GM18508 (cell line): ENCODE data around the gene SFMBT1.

ENCODE experiments used
- ATAC-seq: cut with Tn5 transposase; IDR thresholded peaks from one replicate; pipeline ENCODE4 v1.9.1; 2021; ENCODE audit warnings: moderate number of reproducible peaks; ENCODE audit not compliant: insufficient read depth, unreplicated experiment

Gene SFMBT1

DNA sequence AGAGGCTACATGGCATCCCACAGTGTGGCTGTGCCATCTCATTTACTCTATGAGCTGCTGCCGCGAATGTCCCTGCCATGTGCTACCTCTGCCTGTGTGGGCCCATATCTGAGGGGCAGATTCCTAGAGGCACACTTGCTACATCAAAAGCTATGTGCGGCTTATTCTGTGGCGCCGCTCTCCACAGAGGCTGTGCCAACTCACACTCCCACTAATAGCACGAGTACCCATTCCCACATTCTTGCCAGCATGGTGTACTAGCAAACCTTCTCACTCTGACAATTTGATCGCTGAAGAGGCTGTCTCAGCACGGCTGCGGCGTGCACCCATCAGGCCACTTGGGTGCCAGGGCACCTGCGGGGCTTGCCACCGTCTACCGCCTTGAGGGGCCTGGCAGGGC lies 179.9 kb downstream of the SFMBT1 start:
- ATAC-seq: no peak

DNA sequence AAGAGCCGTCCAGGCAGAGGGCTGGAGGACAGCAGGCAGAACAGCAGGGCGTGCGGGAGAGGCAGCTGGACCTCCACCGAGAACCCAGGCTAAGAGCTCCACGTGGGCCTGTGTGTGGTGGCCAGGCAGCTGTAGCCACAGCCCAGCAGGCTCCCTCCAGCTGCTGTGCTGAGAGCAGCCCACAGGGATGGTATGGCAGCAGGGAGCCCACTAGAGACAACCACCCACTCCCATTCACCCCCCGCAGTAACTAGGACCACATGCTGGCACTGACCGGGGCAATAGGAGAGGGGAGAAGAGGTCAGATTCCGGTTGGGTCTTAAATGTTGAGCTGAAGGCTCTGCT lies 185.5 kb downstream of the SFMBT1 start:
- ATAC-seq: no peak

DNA sequence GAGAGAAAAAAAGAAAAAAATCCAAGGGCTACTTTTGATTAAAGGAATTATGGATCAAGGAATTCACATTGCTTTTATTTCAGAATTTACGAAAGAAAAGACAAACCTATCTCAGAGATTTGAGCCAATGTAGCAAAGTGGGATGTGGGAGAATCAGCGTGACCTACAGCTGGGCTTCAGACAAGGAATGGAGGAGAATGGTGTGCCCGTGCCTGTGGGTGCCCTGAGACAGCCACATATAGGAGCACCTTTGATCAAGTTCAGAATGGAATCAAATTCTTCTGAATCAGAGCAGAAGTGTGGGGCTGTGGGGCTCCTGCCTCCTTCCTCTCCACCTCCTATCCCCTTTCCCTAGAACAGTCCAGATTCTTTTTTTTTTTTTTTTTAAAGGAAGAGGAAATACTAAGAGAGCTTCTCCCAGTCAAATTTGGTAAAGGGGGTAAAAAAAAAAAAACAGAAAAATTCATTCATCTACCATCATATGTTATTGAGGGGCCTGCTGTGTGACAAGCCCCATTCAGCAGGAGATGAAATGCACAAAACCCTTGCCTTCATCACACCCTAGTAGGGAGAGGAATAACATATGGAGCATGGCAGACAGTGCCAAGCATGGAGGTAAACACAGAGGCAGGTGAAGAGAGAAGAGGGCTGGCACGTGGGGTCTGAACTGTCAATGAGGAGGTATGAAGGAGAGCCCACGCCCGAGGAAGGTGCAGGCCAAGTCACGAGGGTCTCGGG lies 186.0 kb downstream of the SFMBT1 start:
- no peak for ATAC-seq

DNA sequence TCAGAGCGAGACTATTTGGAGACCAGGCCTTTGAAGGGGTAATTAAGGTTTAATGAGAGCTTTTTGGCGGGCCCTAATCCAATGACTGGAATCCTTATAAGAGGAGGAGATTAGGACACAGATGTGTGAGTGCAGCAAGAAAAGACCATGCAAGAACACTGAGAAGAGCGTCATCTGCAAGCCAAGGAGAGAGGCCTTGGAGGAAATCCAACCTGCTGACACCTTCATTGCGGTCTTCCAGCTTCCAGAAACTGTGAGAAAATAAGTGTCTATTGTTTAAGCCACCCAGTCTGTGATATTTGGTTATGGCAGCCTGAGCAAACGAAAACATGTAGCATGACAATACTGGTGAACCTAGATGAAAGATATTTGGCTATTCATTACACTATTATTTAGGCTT lies 188.0 kb downstream of the SFMBT1 start:
- ATAC-seq: no peak

DNA sequence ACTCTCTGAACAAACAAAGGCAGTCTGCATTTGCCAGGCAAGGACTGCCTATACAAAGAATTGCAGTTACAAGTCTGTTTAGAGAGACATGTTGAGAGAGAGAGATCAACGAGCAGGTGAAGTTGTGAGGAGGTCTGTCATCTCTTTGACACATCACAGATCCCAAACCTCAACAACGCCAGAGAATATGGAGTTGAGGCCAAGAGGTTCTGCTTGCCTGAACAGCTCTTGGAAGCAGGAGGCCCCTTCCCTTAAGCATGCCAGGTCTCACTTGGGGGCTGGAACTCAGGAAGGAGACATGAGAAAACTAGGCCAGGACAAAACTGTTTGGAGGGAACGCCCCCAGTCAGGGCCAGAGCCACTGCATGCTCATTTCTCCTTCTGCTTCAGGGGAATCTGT lies 188.7 kb downstream of the SFMBT1 start:
- ATAC-seq: no peak

DNA sequence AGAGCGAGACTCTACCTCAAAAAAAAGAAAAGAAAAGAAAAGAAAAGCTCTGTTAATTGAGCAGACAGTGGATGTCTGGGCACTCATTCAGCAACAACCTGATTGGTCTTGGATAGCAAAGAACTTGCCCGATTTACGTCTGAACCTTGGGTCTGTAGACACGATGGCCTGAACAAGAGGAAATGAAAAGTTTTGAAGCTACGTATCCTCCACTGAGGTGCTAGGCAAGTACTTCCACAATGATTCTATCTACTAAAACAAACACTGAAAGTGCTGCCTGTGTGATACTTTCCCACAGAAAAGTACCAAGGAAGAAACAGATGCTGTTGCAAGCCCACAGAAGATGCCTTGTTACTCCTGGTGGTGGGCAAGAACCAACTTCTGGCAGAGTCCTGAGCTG lies 189.2 kb downstream of the SFMBT1 start:
- no peak for ATAC-seq

DNA sequence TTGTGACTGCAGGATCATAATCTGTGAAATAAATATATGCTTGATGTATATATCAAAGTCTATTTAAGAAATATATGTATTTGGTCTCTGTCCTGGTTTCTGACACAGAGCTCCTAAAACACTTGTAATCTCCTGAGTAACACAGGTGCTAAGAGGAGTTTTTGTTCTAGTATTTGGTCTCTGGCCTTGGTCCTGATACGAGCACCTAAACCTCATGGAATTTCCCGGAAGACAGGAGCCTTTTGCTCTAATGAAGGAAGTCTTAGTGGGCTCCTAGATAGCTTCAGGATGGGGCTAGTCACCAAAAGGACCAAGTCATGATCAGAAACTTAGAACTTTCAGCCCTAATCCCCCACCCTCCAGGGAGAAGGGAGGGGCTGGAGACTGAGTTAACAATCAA lies 191.9 kb downstream of the SFMBT1 start:
- no peak for ATAC-seq
